ENCODE data around the gene FAM124A.

Gene FAM124A

GRCh38 chr13:51332566-51333361 lies 110.6 kb downstream of the FAM124A start:
- no peak for DNase-seq (ENCODE audit: extremely low read depth, low read depth)
- TF ChIP-seq CTCF (IDR thresholded peaks at IDR 0.05; ENCODE audit: low read depth, low read length, missing control alignments): no peak

GRCh38 chr13:51333421-51333820 lies 111.2 kb downstream of the FAM124A start:
- no peak for DNase-seq (ENCODE audit: extremely low read depth, low read depth)
- H3K4me3 ChIP-seq (replicated peaks; ENCODE audit: low read depth, low read length): no peak overlapping the region
- TF ChIP-seq CTCF (IDR thresholded peaks at IDR 0.05; ENCODE audit: low read depth, low read length, missing control alignments): no peak

More at GRCh38 chr13:51332566-51333361, 110.6 kb downstream of the FAM124A start:
- no peak overlapping the region for H3K4me3 ChIP-seq (replicated peaks; ENCODE audit: low read depth, low read length)

GRCh38 chr13:51333826-51334225 lies 111.6 kb downstream of the FAM124A start:
- H3K4me3 ChIP-seq (replicated peaks; ENCODE audit: low read depth, low read length): no peak overlapping the region
- DNase-seq (ENCODE audit: extremely low read depth, low read depth): no peak
- no peak for TF ChIP-seq CTCF (IDR thresholded peaks at IDR 0.05; ENCODE audit: low read depth, low read length, missing control alignments)

Data from HFF-Myc (cell line).